SK-N-MC (cell line): ENCODE data around the gene CRABP2.

ENCODE experiments used
- DNase-seq: peaks from one replicate; pipeline ENCODE4 v3.0.0-alpha.2; 2011; ENCODE audit warnings: low read depth, low spot score
- H3K27ac ChIP-seq: fragments of 200-600 bp; sonication (generic); 2 replicates; pipeline ENCODE4 v1.5.1; 2016; ENCODE audit warnings: mixed run types
- H3K36me3 ChIP-seq: fragments of 200-600 bp; sonication (generic); 2 replicates; pipeline ENCODE4 v1.6.1; 2017; ENCODE audit warnings: antibody characterized with exemption, low read length, mixed read lengths; ENCODE audit not compliant: insufficient read depth
- H3K4me3 ChIP-seq: fragments of 200-600 bp; sonication (generic); 2 replicates; pipeline ENCODE4 v1.5.1; 2016
- H3K9ac ChIP-seq: fragments of 200-600 bp; sonication (generic); 2 replicates; pipeline ENCODE4 v1.8.0; 2017; ENCODE audit warnings: mixed run types, mixed read lengths; ENCODE audit not compliant: insufficient read length
- H3K9me3 ChIP-seq: fragments of 200-600 bp; sonication (generic); 2 replicates; pipeline ENCODE4 v1.6.1; 2017; ENCODE audit warnings: low read depth, mild to moderate bottlenecking, antibody characterized with exemption, low read length, moderate library complexity, mixed read lengths
- EZH2 ChIP-seq: fragments of 200-600 bp; sonication (generic); IDR thresholded peaks from one replicate; pipeline ENCODE4 v1.6.1; 2017; ENCODE audit warnings: antibody characterized with exemption
- FOXP2 ChIP-seq: optimal IDR thresholded peaks from 2 replicates; pipeline ENCODE3; 2011; ENCODE audit warnings: mild to moderate bottlenecking, moderate library complexity; ENCODE audit not compliant: insufficient read depth; ENCODE audit errors: extremely low read length, control extremely low read depth
- POLR2AphosphoS5 ChIP-seq: IDR thresholded peaks from 2 replicates; pipeline ENCODE4 v1.6.1; 2012; ENCODE audit warnings: mild to moderate bottlenecking, low read depth, low read length, borderline replicate concordance

The CRABP2 gene

GRCh38 chr1:156690675-156691036, 14.7 kb downstream of the CRABP2 start:
- no peak for TF ChIP-seq POLR2AphosphoS5
- no peak for TF ChIP-seq FOXP2
- no peak for TF ChIP-seq EZH2
- Histone ChIP-seq H3K9ac (no peak overlapping the region), H3K27ac (no peak overlapping the region), H3K9me3 (no peaks in the 10 kb centered on the region), H3K36me3 (no peaks in the 10 kb centered on the region), H3K4me3 (no peak overlapping the region)
- DNase-seq = no peak

DNA sequence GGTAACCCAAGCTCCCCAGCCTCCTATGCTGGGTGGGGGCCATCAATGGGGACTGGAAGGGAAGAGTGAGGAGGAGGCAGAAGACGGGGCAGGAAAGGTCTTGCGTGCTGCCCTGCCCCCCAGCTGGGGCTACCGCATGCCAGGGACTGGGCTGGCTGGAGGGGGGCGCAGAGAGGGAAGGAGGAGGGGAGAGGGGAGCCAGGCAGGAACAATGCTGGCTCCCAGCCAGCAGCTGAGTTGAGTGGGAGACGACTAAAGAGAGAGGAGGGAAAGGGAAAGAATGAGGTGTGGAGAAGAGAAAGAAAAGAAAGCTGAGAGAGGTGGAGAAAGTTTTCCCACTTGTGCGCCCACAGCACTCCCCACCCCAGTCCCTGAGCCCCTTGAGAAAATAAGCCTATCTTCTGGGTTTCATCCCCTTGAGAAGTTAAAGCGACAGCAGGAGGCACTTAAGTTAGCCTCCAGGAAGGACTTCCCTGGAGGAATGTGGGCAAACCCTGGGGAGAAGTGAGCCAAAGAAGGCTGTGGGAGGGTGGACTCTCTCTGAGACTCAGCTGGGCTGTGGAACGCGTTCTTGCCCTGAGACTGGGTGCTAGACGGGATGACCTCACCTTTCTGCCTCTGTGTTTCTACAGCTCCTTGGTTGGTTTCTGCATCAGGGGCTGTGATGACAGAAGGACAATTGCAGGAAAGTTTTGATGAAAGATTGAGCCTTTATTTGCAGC, 15.3 kb downstream of the CRABP2 start:
- H3K4me3 ChIP-seq = peak overlapping the region; percentile 71
- H3K27ac ChIP-seq = no peak overlapping the region
- TF ChIP-seq FOXP2 (no peak), POLR2AphosphoS5 (no peak), EZH2 (no peak)
- H3K9ac ChIP-seq = no peak overlapping the region
- no peaks in the 10 kb centered on the region for H3K9me3 ChIP-seq
- DNase-seq = no peak
- H3K36me3 ChIP-seq = no peaks in the 10 kb centered on the region

DNA sequence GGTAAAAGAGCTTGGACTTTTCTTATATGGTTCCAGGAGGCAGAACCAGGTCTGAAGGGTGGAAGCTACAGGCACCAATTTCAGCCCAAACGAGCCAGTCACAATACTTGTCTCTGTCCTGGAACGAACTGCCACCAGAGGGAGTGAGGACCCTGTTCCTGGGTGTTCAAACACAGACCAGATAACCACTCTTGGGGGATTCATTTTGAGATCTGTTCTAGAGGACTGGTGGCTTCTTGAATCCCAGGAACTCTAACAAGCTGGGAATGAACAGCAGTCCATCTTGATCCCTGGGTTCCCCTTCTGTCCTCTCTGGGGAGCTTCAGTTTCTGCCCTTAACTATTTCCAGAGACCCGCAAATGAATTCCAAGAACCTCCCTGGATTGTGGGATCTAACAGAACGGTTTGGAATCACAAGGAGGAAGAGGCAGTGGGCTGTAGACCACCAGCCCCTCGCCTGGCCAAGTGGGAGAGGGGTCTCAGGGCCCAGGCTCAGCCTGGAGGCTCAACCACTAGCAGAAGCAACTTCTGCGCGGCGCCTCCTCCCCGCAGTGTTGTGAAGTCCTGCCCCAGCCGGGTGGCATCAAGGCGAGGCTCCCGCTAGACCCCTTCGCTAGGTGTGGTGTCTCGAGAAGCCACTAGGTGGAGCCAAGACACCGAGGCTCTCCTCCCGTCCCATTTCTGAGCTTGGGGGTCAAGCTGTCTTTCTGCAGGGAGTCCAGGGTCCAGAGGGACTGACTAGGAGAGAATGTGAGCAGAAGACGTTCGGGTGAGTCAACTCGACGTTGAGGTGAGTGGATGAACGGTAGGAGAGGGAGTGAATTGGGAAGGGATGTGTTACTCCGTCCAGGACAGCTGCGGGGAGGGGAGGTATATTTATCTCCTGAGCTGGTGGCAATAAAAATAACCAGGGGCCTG, 16.1 kb downstream of the CRABP2 start:
- Histone ChIP-seq H3K4me3 (peak overlapping the region; percentile 71), H3K9me3 (no peaks in the 10 kb centered on the region), H3K36me3 (no peaks in the 10 kb centered on the region), H3K9ac (no peak overlapping the region), H3K27ac (no peak overlapping the region)
- TF ChIP-seq POLR2AphosphoS5 (no peak), EZH2 (no peak)
- peak; percentile 34 for DNase-seq

GRCh38 chr1:156684227-156684782, 21.1 kb downstream of the CRABP2 start:
- no peak for TF ChIP-seq EZH2
- no peak for TF ChIP-seq FOXP2
- no peak for TF ChIP-seq POLR2AphosphoS5

GRCh38 chr1:156682166-156682890, 23.1 kb downstream of the CRABP2 start:
- Histone ChIP-seq H3K9me3 (no peaks in the 10 kb centered on the region), H3K4me3 (no peak overlapping the region), H3K27ac (no peak overlapping the region), H3K36me3 (no peaks in the 10 kb centered on the region), H3K9ac (no peak overlapping the region)
- DNase-seq = no peak
- TF ChIP-seq EZH2 (no peak), FOXP2 (no peak), POLR2AphosphoS5 (no peak)

More at GRCh38 chr1:156684227-156684782, 21.1 kb downstream of the CRABP2 start:
- H3K27ac ChIP-seq = no peak overlapping the region
- H3K36me3 ChIP-seq = no peaks in the 10 kb centered on the region
- DNase-seq = no peak
- no peak overlapping the region for H3K4me3 ChIP-seq
- H3K9me3 ChIP-seq = no peaks in the 10 kb centered on the region
- H3K9ac ChIP-seq = no peak overlapping the region

DNA sequence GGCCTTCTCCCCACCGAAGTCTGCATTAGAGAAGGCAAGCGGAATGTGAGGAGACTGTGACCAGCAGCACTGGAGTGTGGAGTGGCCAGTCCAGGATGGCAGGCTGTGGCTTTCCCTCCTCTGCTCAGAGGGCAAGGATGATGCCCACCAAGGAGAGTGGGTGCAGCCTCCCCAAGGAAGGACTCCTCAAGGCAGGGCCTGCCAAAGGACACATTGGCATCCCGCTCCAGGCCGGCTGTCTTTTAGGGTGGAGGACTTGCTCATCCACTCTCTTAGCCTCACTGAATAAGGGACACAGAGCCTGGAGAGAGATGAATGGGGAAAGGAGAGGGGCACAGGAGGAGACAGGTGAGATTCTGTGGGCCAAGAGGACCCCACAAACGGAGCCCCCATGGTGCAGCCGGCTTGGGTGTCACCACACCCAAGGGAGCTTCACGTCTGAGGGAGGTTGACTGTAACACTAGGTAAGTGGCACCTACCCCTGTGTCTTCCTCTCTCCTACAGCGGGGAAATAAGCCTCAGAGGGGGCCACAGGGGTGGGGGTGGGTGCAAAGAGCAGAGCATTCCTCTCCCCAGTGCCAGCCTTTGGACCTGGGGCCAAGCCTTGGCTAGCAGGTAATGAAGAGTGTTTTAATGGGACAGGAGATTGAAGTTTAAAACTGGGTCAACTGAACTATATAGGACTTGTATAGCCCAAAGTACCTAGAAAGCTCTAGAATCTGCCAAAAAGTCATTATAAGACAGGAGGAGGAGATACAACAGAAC, 24.0 kb downstream of the CRABP2 start:
- no peak overlapping the region for H3K9ac ChIP-seq
- no peak overlapping the region for H3K4me3 ChIP-seq
- H3K9me3 ChIP-seq = no peaks in the 10 kb centered on the region
- no peaks in the 10 kb centered on the region for H3K36me3 ChIP-seq
- TF ChIP-seq POLR2AphosphoS5 = no peak
- TF ChIP-seq FOXP2 = no peak
- TF ChIP-seq EZH2 = no peak
- no peak for DNase-seq
- no peak overlapping the region for H3K27ac ChIP-seq

DNA sequence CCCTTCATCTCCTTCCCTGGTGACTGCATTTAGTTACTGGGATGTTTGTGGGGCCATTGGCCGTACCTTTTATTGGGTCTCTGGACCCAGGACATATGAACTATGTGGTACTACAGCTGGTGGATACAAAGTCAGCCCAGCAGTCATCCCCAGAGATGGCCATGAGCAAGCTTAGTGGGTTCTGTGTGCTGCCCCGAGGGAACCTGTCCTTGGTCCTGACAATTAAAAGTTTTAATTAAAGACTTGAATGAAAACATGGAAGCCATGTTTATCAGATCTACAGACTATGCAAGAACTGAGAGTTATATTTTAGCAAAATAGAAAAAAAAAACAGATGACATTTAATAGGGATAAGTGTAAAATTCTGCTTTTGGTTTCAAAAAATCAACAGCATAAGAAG, 25.3 kb downstream of the CRABP2 start:
- H3K4me3 ChIP-seq = no peak overlapping the region
- H3K27ac ChIP-seq = no peak overlapping the region
- no peak overlapping the region for H3K9ac ChIP-seq
- TF ChIP-seq FOXP2 = no peak
- TF ChIP-seq POLR2AphosphoS5 = no peak
- TF ChIP-seq EZH2 = no peak
- DNase-seq = no peak
- H3K9me3 ChIP-seq = no peaks in the 10 kb centered on the region
- no peaks in the 10 kb centered on the region for H3K36me3 ChIP-seq
